Hematopoietic multipotent progenitor cell treated with erythropoietin and hydrocortisone succinate and interleukin-3 and kit ligand, for 6 days (in vitro differentiated cells): ENCODE measurements around the gene TCHP.
A peak's percentile ranks its signal among the peaks of the same experiment; 100 is the strongest.
"Not testable (repeated sequence)": the region's sequence is repeated elsewhere in the genome, so short reads cannot be mapped to it uniquely, and the experiment has no call there.

Experiments used
- DNase-seq: peaks from one replicate; pipeline ENCODE4 v3.0.0-alpha.2; 2015

Gene TCHP

GRCh38 chr12:109899783-109900751 lies at the start of gene TCHP:
TCHP (plus strand) TSS chr12:109900274; CDS start chr12:109903027, 2,753 bp downstream.
- DNase-seq, result peak; percentile 93

- DNase-seq, result not testable (repeated sequence)
Measured at GRCh38 chr12:109850518-109850917, 49.6 kb upstream of the TCHP start.

- no peak for DNase-seq
Measured at GRCh38 chr12:109855377-109855776, 44.7 kb upstream of the TCHP start.

GRCh38 chr12:109857715-109858114 lies 42.4 kb upstream of the TCHP start:
- DNase-seq, result no peak

- DNase-seq, result no peak
Measured at GRCh38 chr12:109858764-109859163, 41.3 kb upstream of the TCHP start.

GRCh38 chr12:109860977-109861376 lies 39.1 kb upstream of the TCHP start:
- DNase-seq, result no peak

- DNase-seq, result no peak
Measured at GRCh38 chr12:109861689-109862314, 38.3 kb upstream of the TCHP start.

GRCh38 chr12:109862491-109862890 lies 37.6 kb upstream of the TCHP start:
- DNase-seq, result not testable (repeated sequence)

- peak; percentile 48 for DNase-seq
Measured at GRCh38 chr12:109863847-109864712, 36.0 kb upstream of the TCHP start.

GRCh38 chr12:109864916-109865315 lies 35.2 kb upstream of the TCHP start:
- no peak for DNase-seq

GRCh38 chr12:109868182-109869051 lies 31.7 kb upstream of the TCHP start:
- DNase-seq, result no peak

- DNase-seq, result no peak
Measured at GRCh38 chr12:109870648-109871047, 29.4 kb upstream of the TCHP start.

- no peak for DNase-seq
Measured at GRCh38 chr12:109871668-109872314, 28.3 kb upstream of the TCHP start.

GRCh38 chr12:109873653-109874052 lies 26.4 kb upstream of the TCHP start:
- no peak for DNase-seq

- DNase-seq, result peak; percentile 18
Measured at GRCh38 chr12:109875572-109876131, 24.4 kb upstream of the TCHP start.

GRCh38 chr12:109876406-109876805 lies 23.7 kb upstream of the TCHP start:
- DNase-seq, result no peak

GRCh38 chr12:109877504-109878246 lies 22.4 kb upstream of the TCHP start:
- DNase-seq, result no peak

GRCh38 chr12:109878247-109878625 lies 21.8 kb upstream of the TCHP start:
- DNase-seq, result no peak

- no peak for DNase-seq
Measured at GRCh38 chr12:109878749-109879148, 21.3 kb upstream of the TCHP start.

GRCh38 chr12:109879351-109880042 lies 20.6 kb upstream of the TCHP start:
- DNase-seq, result no peak
